ENCODE results near the gene NOC2L.

NOC2L gene

GRCh38 chr1:942864-943533 lies 16.1 kb downstream of the NOC2L start:
- DNase-seq (ENCODE audit: low spot score): no peak

GRCh38 chr1:942411-942821 lies 16.6 kb downstream of the NOC2L start:
- DNase-seq (ENCODE audit: low spot score): no peak

- DNase-seq (ENCODE audit: low spot score): peak; percentile 87
These were observed 17.3 kb downstream of the NOC2L start for GRCh38 chr1:941588-942383.

GRCh38 chr1:941015-941587 lies 18.0 kb downstream of the NOC2L start:
- DNase-seq (ENCODE audit: low spot score): no peak

DNA sequence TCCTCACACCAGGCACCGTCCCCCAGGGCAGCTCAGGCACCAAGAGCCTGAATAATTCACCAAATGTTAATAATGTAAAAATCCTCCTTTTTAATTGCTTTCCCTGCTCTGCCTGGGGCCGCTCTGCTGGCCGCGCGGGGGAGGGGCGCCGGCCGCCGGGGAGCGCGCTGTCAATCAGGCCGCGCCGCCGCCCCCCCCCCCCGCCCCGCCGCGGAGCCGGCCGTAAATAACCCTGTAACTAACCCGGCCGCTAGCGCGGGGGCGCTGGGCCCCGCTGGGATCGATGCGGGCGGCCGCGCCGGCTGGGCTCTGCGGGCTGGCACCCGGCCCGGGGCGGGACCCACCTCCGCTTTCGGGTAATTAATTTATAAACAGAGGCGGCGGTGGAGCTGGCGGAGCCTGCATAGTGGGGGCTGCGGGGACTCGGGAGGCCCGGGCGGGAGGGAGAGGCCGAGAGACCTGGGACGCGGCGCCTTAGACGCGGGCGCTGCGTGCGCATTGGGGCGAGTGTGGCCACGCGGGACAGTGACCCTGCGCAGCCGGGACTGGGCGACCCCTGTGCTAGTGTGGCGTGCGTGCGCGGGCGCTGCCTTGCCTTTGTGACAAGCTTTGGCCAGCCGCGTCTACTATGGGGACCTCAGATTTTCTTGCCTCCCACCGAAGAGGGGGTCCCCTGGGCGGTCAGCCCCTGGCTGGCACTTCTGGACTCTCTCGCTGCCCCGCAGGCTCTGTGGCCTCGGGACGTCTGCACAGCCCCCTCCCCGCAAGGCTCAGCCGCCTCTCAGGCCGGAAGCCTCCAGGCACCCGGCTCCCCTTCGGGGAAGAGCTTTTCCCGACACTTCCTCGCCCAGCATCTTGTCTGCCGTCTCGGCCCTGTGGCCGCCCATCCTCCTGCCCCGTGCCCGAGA lies 18.7 kb downstream of the NOC2L start:
- peak; percentile 78 for DNase-seq (ENCODE audit: low spot score)

DNA sequence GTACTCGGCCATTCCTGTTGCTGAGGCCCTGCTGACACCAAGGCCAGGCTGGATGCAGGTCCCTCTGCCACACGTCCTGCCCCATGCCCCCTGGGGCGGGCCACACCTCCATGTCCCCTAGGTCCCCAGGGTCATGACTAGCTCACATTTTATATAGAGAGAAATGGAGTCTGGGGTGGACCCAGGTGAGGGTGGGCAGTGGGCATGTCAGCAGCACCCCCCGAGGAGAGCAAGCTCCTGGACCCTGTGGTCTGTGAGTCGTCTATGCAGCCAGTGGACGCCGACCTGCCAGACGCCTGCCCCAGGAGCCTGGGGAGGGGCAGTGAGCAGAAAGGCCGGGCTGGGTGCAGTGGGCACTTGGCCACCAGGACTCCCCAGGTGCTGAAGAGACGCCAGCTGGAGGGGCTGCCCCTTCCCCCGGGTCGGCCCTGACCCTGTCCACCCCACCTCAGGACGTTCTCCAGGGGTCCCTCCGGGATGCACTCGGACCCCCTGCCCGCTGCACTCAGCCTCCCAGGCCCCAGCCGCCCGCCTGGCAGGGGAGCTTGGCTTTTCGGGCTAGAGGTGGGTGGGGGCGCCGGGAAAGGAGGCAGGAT lies 19.4 kb downstream of the NOC2L start:
- no peak for DNase-seq (ENCODE audit: low spot score)

DNA sequence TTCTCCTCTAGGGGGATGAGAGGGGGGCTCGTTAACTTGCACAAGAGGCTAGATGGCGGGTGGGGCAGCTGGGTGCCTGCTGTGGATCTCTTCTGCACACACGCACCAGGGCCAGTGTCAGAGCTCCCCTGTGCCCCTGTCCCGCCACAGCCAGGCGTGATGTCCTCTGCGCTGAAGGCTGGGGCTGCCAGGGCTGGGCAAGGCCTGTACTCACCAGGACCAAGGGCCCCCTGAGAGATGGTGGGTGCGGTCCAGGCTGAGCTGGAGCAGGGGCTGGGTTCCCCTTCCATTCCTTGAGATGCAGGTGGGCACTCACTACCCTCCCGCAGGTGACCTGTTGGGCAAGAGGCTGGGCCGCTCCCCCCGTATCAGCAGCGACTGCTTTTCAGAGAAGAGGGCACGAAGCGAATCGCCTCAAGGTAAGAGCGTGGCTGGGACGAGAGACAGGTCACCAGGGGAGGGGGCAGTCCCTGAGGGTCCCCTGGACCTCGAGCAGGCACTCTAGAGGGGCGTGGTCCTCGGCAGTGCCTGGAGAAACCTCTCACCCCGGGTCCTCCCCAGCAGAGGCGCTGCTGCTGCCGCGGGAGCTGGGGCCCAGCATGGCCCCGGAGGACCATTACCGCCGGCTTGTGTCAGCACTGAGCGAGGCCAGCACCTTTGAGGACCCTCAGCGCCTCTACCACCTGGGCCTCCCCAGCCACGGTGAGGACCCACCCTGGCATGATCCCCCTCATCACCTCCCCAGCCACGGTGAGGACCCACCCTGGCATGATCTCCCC lies 20.2 kb downstream of the NOC2L start:
- no peak for DNase-seq (ENCODE audit: low spot score)

GRCh38 chr1:938088-938683 lies 20.9 kb downstream of the NOC2L start:
- DNase-seq (ENCODE audit: low spot score): no peak

- DNase-seq (ENCODE audit: low spot score): no peak
These were observed 21.5 kb downstream of the NOC2L start for GRCh38 chr1:937521-937920.

GRCh38 chr1:936348-937264 lies 22.4 kb downstream of the NOC2L start:
- no peak for DNase-seq (ENCODE audit: low spot score)

GRCh38 chr1:935751-936231 lies 23.3 kb downstream of the NOC2L start:
- DNase-seq (ENCODE audit: low spot score): peak; percentile 83

GRCh38 chr1:934991-935750 lies 23.9 kb downstream of the NOC2L start:
- no peak for DNase-seq (ENCODE audit: low spot score)

DNA sequence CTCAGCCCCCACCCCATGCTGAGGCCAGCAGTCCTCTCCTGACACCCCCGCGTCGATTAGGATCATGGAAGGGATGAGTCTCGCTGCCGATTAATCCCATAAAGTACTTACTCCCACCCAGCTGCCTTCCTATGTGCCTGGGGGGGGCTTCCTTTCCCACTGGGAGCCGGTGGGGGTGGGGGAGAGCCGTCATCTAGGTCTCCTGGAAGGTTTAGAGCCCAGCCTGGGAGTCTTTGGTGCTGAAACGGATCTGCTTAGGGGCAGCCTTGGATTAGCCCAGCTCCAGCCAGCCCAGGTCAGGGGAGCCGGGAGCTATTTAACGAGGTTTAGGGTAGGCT lies 25.5 kb downstream of the NOC2L start:
- DNase-seq (ENCODE audit: low spot score): no peak

- DNase-seq (ENCODE audit: low spot score): no peak
These were observed 26.1 kb downstream of the NOC2L start for GRCh38 chr1:932776-933602.

DNA sequence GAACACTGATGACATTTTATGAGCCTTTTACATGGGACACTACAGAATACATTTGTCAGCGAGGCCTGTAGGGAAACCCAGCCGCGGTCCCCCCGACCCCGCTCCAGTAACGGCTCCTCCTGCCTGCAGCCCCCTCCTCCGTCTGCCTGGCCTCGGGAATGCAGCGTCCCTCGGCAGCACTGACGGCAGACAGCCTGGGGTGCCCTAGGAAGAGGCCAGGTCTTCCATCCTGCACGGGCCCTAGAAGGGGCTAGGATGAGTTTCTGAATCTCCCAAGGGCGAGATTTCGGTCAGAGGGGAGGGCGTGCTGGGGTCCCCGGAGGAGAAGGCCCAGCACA lies 26.9 kb downstream of the NOC2L start:
- no peak for DNase-seq (ENCODE audit: low spot score)

DNA sequence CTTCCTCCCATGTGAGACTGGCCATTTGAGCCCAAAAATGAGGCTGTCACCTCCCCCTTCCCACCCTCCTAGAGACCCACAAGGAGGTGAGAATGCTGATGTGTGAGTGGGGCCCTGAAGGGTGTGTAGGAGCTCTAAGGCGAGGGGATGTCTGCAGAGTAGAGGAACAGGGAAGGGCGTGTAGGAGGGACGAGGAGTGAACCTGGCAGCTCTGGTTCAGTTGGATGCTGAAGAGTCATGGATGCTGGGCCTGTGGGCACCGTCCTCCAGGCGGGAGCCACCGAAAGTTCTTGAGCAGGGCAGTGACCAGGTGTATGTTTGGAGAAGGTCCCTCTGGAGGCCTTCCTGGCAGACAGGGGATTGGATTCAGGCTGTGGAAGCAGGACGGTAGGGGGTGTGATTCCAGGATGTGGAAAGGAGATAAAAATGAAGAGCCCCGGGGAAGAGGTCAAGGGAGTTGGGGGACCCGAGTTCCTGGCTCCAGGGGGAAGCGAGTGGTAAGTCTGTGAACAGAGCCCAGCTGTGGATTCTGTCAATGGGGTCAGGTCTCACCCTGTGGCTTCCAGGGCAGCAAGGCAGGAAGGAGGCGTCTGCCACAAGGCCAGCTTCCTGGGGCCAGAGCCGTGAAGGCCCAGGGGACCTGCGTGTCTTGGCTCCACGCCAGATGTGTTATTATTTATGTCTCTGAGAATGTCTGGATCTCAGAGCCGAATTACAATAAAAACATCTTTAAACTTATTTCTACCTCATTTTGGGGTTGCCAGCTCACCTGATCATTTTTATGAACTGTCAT lies 27.5 kb downstream of the NOC2L start:
- DNase-seq (ENCODE audit: low spot score): no peak

GRCh38 chr1:930633-931138 lies 28.4 kb downstream of the NOC2L start:
- no peak for DNase-seq (ENCODE audit: low spot score)
